ENCODE results near the gene PRDM15. TPM values are rescaled to one million over a fixed set of nuclear protein-coding genes. Genes with fewer than 3 reads are reported as not detected.

Gene PRDM15
- total RNA-seq, 1 experiment from 2014 or later = 9.9 TPM

DNA sequence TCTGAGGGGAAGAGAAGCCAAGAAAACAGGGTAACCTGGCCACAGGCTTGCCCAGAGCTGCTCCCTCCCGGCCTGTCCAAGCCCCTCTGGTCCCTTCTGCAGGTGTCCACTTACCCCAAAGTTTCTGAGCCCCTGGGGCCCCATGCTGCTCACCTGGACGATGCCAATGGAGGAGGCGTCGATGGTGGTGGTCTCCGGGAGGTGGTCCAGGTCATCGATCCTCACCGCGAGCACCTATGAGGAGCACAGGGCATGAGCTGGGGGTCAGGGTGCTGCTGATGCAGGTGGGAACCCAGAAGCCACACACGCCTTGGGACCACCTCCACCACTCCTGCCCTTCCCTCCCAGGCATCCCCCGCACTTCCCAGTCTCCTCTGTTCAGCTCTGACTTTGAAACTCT is 74.8 kb downstream of the PRDM15 start:
- no peak overlapping the region for H2BK120ac ChIP-seq (ENCODE audit: low read depth, low read length, poor library complexity, severe bottlenecking)
- WGBS (ENCODE audit: extremely low coverage, insufficient read length, low lambda C conversion rate) = no CpG with 5 or more reads among the region's 10 CpGs
- no peaks in the 10 kb centered on the region for H3K79me2 ChIP-seq (ENCODE audit: insufficient read depth, low read length)
- no peaks in the 10 kb centered on the region for H3K79me1 ChIP-seq (ENCODE audit: insufficient read depth, low read depth, low read length, poor library complexity, severe bottlenecking)
- H3K23me2 ChIP-seq (ENCODE audit: insufficient read length, low read depth, low read length, poor library complexity, severe bottlenecking) = no peaks in the 10 kb centered on the region
- Mint-ChIP-seq H3K27ac (no peak overlapping the region), H3K27me3 (ENCODE audit: low read depth) (no peaks in the 10 kb centered on the region), H3K9me3 (peaks cover 7% of the 10 kb centered on the region in 2 experiments; a peak in 4 of 5 replicates), H3K4me1 (no peaks in the 10 kb centered on the region), H3K36me3 (ENCODE audit: insufficient read depth in 1 of 3, low read depth in 3 of 3) (peaks cover 13 to 67% (median 45%) of the 10 kb centered on the region in 3 experiments), H3K4me3 (no peak overlapping the region)
- H2BK12ac ChIP-seq (ENCODE audit: insufficient read length, low read depth, low read length) = no peak overlapping the region
- no peak for DNase-seq
- no peak overlapping the region for H4K91ac ChIP-seq (ENCODE audit: insufficient read length, low read depth, low read length)
- no peak overlapping the region for H4K5ac ChIP-seq (ENCODE audit: insufficient read length, low read depth, low read length)
- H3K18ac ChIP-seq (ENCODE audit: insufficient read length, low read depth, low read length) = no peak overlapping the region
- H2BK5ac ChIP-seq (ENCODE audit: insufficient read length, low read length) = no peak overlapping the region
- no peaks in the 10 kb centered on the region for H3K9me3 ChIP-seq (ENCODE audit: control insufficient read depth, low read depth, low read length)
- H3K56ac ChIP-seq (ENCODE audit: insufficient read length, low read depth, low read length) = no peak overlapping the region
- H2BK20ac ChIP-seq (ENCODE audit: low read depth, low read length, poor library complexity, severe bottlenecking) = no peak overlapping the region
- no peak overlapping the region for H4K8ac ChIP-seq (replicated peaks; ENCODE audit: insufficient read length, low read depth, low read length)
- TF ChIP-seq, protein P1, sequence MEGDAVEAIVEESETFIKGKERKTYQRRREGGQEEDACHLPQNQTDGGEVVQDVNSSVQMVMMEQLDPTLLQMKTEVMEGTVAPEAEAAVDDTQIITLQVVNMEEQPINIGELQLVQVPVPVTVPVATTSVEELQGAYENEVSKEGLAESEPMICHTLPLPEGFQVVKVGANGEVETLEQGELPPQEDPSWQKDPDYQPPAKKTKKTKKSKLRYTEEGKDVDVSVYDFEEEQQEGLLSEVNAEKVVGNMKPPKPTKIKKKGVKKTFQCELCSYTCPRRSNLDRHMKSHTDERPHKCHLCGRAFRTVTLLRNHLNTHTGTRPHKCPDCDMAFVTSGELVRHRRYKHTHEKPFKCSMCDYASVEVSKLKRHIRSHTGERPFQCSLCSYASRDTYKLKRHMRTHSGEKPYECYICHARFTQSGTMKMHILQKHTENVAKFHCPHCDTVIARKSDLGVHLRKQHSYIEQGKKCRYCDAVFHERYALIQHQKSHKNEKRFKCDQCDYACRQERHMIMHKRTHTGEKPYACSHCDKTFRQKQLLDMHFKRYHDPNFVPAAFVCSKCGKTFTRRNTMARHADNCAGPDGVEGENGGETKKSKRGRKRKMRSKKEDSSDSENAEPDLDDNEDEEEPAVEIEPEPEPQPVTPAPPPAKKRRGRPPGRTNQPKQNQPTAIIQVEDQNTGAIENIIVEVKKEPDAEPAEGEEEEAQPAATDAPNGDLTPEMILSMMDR (conservative IDR thresholded peaks at IDR 0.05) = no peak
- H3K4me1 ChIP-seq (ENCODE audit: insufficient read depth, low read length) = no peaks in the 10 kb centered on the region
- no peak overlapping the region for H3K4ac ChIP-seq (ENCODE audit: low read depth, low read length)
- no peaks in the 10 kb centered on the region for H3K27me3 ChIP-seq (ENCODE audit: insufficient read depth, low read length)
- no peak overlapping the region for H3K9ac ChIP-seq (ENCODE audit: extremely low read depth, insufficient read length, low read length)
- no peak overlapping the region for H3K27ac ChIP-seq (ENCODE audit: insufficient read length, low read depth, low read length)
- no peak overlapping the region for H2AFZ ChIP-seq (ENCODE audit: low read length)
- no peak overlapping the region for H3K14ac ChIP-seq (ENCODE audit: insufficient read depth, low read length)
- H3K23ac ChIP-seq (ENCODE audit: insufficient read length, low read depth, low read length) = no peak overlapping the region
- H2BK15ac ChIP-seq (ENCODE audit: low read depth, low read length) = no peak overlapping the region
- no peak overlapping the region for H3K4me2 ChIP-seq (ENCODE audit: insufficient read depth, insufficient read length, low read length)
- H4K20me1 ChIP-seq (ENCODE audit: control insufficient read depth, insufficient read depth, insufficient read length) = no peaks in the 10 kb centered on the region
- H2AK5ac ChIP-seq (ENCODE audit: insufficient read length, low read length) = no peak overlapping the region
- no peak overlapping the region for H3T11ph ChIP-seq (ENCODE audit: low read length)

All from H9 (cell line).